Mononuclear cell (primary cell): ENCODE measurements around the gene OR52I2. TPM values are rescaled to one million over a fixed set of nuclear protein-coding genes. Genes with fewer than 3 reads are reported as not detected.

Experiments used
- H3K27me3 ChIP-seq: 2 replicates; pipeline ENCODE4 v1.6.0; 2011; ENCODE audit warnings: low read length, control low read depth; ENCODE audit not compliant: insufficient read depth
- H3K4me1 ChIP-seq: 2 replicates; pipeline ENCODE4 v1.5.1; 2011; ENCODE audit warnings: mild to moderate bottlenecking, low read length, control low read depth; ENCODE audit not compliant: insufficient read depth
- H3K4me3 ChIP-seq: 2 replicates; pipeline ENCODE4 v1.5.1; 2011; ENCODE audit warnings: mild to moderate bottlenecking, low read length, moderate library complexity
- H3K9me3 ChIP-seq: 2 replicates; pipeline ENCODE4 v1.5.1; 2011; ENCODE audit warnings: low read depth, mild to moderate bottlenecking, control low read depth, low read length
- total RNA-seq: library from RNA; depleted of rRNA; stranded (reverse); fragments of >200 nt; gene quantifications from one replicate; pipeline ENCODE4 v1.2.3, GENCODE V29; 2012

OR52I2 gene
- total RNA-seq, 1 donor, result not detected

DNA sequence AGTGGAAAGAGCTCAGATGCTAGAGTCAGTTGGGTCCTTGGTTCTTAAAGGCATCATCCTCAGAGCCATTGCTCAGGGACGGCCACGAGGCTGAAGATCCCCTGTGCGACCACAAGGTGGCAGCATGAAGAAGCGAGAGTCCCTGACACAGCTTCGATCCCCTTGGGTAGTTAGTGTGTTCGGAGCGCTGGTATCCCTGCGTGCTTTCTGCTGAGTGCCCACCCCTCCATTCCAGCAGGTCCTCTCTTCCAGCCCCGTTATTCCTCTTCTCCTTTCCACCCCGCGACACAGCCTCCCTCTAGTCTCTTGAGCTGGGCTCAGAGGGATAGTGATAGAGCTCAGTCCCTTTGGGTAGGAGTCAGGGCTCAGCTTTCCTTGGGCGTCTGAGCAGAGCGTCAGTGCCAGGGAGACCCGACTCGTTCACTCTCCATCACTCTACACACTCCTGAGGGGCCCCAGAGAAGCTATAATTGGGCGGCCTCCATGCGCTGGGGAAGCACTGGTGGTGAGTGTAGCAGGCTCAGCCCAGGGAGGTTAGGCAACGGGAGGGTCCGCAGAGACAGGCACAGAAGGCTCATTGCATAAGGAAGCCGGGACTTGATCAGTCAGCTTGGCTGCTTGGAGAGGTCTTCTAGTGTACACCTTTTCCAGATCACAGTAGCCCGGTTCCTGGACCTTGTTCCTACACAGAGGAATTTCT, 55.6 kb downstream of the OR52I2 start, which contains the start of gene OR51D1:
OR51D1 (plus strand) TSS at position 516 of the 700 bp plus-strand sequence. CDS start 2,314 bp downstream, outside the sequence.
- no peak within 1 kb of the TSS for H3K4me3 ChIP-seq
- H3K4me1 ChIP-seq, result no peaks in the 10 kb centered on the region
- peaks cover 3% of the 10 kb centered on the region for H3K27me3 ChIP-seq
- no peaks in the 10 kb centered on the region for H3K9me3 ChIP-seq

DNA sequence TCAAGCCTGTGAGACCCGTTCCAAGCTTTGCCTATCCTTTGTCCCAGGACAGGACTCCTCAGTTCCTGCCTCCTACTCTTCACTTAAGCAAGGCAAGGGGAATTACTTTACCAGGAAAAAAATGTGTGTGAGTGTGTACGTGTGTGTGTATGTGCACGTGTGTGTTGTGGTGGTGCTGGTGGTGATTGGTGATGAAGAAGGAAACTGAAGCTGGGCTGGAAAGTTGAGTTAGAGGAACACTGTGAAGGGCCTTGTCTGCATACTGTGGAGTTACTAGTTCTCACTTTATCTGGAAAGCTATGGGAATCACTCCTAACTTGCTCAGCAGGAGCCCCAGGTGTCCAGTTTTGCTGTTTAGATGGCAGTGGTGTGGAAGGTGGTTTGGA, 56.1 kb downstream of the OR52I2 start:
- no peaks in the 10 kb centered on the region for H3K4me1 ChIP-seq
- H3K4me3 ChIP-seq, result no peak overlapping the region
- no peaks in the 10 kb centered on the region for H3K9me3 ChIP-seq
- H3K27me3 ChIP-seq, result peaks cover 3% of the 10 kb centered on the region

DNA sequence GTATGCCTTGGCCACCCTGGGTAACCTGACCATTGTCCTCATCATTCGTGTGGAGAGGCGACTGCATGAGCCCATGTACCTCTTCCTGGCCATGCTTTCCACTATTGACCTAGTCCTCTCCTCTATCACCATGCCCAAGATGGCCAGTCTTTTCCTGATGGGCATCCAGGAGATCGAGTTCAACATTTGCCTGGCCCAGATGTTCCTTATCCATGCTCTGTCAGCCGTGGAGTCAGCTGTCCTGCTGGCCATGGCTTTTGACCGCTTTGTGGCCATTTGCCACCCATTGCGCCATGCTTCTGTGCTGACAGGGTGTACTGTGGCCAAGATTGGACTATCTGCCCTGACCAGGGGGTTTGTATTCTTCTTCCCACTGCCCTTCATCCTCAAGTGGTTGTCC, 58.4 kb downstream of the OR52I2 start:
- Histone ChIP-seq H3K27me3 (no peaks in the 10 kb centered on the region), H3K4me1 (no peaks in the 10 kb centered on the region), H3K9me3 (no peaks in the 10 kb centered on the region), H3K4me3 (no peak overlapping the region)

DNA sequence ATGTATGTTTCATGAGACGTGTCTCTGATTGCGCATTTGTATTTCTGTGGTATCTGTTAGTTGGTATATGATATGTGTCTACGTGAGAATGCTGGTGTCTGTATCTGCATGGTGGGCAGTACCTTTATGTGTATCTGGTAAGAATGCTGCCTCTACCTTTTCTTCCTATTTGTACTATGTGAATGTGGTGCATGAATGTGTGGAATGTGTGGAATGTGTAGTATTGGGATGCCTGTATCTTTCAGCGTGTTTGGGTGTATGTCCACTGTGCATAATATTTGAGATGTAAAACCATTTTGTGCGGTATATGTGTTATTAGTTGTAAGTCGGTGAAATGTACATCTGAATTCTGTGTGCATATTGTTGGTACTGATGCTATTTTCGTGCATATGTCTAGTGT, 60.0 kb downstream of the OR52I2 start:
- Histone ChIP-seq H3K4me3 (no peak overlapping the region), H3K27me3 (no peaks in the 10 kb centered on the region), H3K4me1 (no peaks in the 10 kb centered on the region), H3K9me3 (no peaks in the 10 kb centered on the region)

DNA sequence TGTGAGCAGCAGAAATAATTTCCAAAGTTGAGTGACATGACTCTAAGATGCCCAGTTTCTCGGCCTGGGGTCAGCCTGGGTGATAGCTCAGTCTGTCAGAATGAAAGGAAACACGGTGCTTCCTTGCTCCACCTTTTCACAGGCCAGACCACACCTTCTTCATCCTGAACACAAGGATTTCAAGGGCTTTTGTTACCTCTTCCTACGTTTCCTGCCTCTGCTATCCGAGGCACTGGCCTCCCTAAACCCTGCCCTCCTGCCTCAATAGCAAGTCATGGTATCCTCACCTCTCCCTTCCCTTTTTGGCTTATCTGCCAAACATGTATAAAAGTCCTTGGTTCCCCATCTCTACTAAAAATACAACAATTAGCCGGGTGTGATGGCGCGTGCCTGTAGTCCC, 60.5 kb downstream of the OR52I2 start:
- Histone ChIP-seq H3K9me3 (no peaks in the 10 kb centered on the region), H3K27me3 (no peaks in the 10 kb centered on the region), H3K4me3 (no peak overlapping the region), H3K4me1 (no peaks in the 10 kb centered on the region)

Other genes starting within 250 kb of the OR52I2 start
- gene OR52B4, start 213.4 kb upstream of the OR52I2 start, total RNA-seq, result not detected
- 22.0 TPM for gene TRIM21, start 188.0 kb upstream of the OR52I2 start, total RNA-seq
- gene OR52K2, start 132.4 kb upstream of the OR52I2 start, total RNA-seq, result 0.31 TPM
- gene OR52K1, start 99.1 kb upstream of the OR52I2 start, total RNA-seq, result 0.10 TPM
- gene OR52M1, start 36.6 kb upstream of the OR52I2 start, total RNA-seq, result not detected
- not detected for gene OR52I1, start 12.3 kb downstream of the OR52I2 start, total RNA-seq
- 7.3 TPM for gene TRIM68, start 26.5 kb downstream of the OR52I2 start, total RNA-seq
- gene OR51D1, start 55.7 kb downstream of the OR52I2 start, total RNA-seq, result 0.10 TPM
- not detected for gene OR51E1, start 62.2 kb downstream of the OR52I2 start, total RNA-seq
- gene OR51E2, start 116.1 kb downstream of the OR52I2 start, total RNA-seq, result 0.10 TPM
- gene MMP26, start 123.0 kb downstream of the OR52I2 start, total RNA-seq, result not detected
- not detected for gene OR51F1, start 188.2 kb downstream of the OR52I2 start, total RNA-seq
- not detected for gene OR52R1, start 222.6 kb downstream of the OR52I2 start, total RNA-seq
- not detected for gene OR51F2, start 239.6 kb downstream of the OR52I2 start, total RNA-seq